MM.1S (cell line): ENCODE results near the gene ITGA5.

ENCODE experiments used
- DNase-seq: peaks from one replicate; pipeline ENCODE4 v3.0.0-alpha.2; 2015
- H2AFZ ChIP-seq: fragments of 300-600 bp; sonication (generic); 2 replicates; pipeline ENCODE4 v1.6.0; 2016; ENCODE audit warnings: antibody characterized with exemption, low read length
- H3F3A ChIP-seq: fragments of 300-600 bp; sonication (generic); 2 replicates; pipeline ENCODE4 v1.6.1; 2016; ENCODE audit warnings: mild to moderate bottlenecking, antibody characterized with exemption, low read length, moderate library complexity, mixed read lengths; ENCODE audit not compliant: insufficient read depth
- H3K27ac ChIP-seq: fragments of 300-600 bp; sonication (generic); 2 replicates; pipeline ENCODE4 v1.5.1; 2016; ENCODE audit warnings: mild to moderate bottlenecking, low read length
- H3K27me3 ChIP-seq: fragments of 300-600 bp; sonication (generic); replicated peaks from 2 replicates; pipeline ENCODE4 v1.6.0; 2016; ENCODE audit warnings: low read length; ENCODE audit not compliant: insufficient read depth
- H3K36me3 ChIP-seq: fragments of 300-600 bp; sonication (generic); replicated peaks from 2 replicates; pipeline ENCODE4 v1.6.1; 2016; ENCODE audit warnings: mild to moderate bottlenecking, low read length, mixed read lengths; ENCODE audit not compliant: insufficient read depth
- H3K4me1 ChIP-seq: fragments of 300-600 bp; sonication (generic); 2 replicates; pipeline ENCODE4 v1.6.1; 2016; ENCODE audit warnings: low read length, mixed read lengths
- H3K4me2 ChIP-seq: fragments of 300-600 bp; sonication (generic); 2 replicates; pipeline ENCODE4 v1.6.0; 2016; ENCODE audit warnings: low read depth, low read length
- H3K4me3 ChIP-seq: fragments of 300-600 bp; sonication (generic); 2 replicates; pipeline ENCODE4 v1.5.1; 2016; ENCODE audit warnings: low read length, mixed read lengths
- H3K79me2 ChIP-seq: fragments of 300-600 bp; sonication (generic); 2 replicates; pipeline ENCODE4 v1.6.1; 2016; ENCODE audit warnings: mixed run types, low read length, mixed read lengths
- H3K9ac ChIP-seq: fragments of 300-600 bp; sonication (generic); 2 replicates; pipeline ENCODE4 v1.6.1; 2016; ENCODE audit warnings: low read length, mixed read lengths
- H3K9me2 ChIP-seq: fragments of 300-600 bp; sonication (generic); replicated peaks from 2 replicates; pipeline ENCODE4 v1.6.1; 2016; ENCODE audit warnings: mild to moderate bottlenecking, low read length, mixed read lengths; ENCODE audit not compliant: insufficient read depth
- H3K9me3 ChIP-seq: fragments of 300-600 bp; sonication (generic); replicated peaks from 2 replicates; pipeline ENCODE4 v1.6.1; 2016; ENCODE audit warnings: mild to moderate bottlenecking, low read length, mixed read lengths; ENCODE audit not compliant: insufficient read depth
- H4K20me1 ChIP-seq: fragments of 300-600 bp; sonication (generic); 2 replicates; pipeline ENCODE4 v1.6.1; 2016; ENCODE audit warnings: mild to moderate bottlenecking, low read length, moderate library complexity, mixed read lengths; ENCODE audit not compliant: insufficient read depth
- EZH2 ChIP-seq: fragments of 300-600 bp; sonication (generic); optimal IDR thresholded peaks from 2 replicates; pipeline ENCODE3; 2017; ENCODE audit warnings: low read depth, mild to moderate bottlenecking, antibody characterized with exemption, low read length, mixed read lengths
- EZH2phosphoT487 ChIP-seq: fragments of 300-600 bp; sonication (generic); IDR thresholded peaks from 2 replicates; pipeline ENCODE4 v1.6.1; 2018; ENCODE audit warnings: antibody characterized with exemption, low read length
- TF ChIP-seq, protein P1 (sequence below): fragments of 300-600 bp; sonication (generic); IDR thresholded peaks from 2 replicates; pipeline ENCODE4 v1.5.1; 2016; ENCODE audit warnings: antibody characterized with exemption, low read length, mixed read lengths

The ITGA5 gene

DNA sequence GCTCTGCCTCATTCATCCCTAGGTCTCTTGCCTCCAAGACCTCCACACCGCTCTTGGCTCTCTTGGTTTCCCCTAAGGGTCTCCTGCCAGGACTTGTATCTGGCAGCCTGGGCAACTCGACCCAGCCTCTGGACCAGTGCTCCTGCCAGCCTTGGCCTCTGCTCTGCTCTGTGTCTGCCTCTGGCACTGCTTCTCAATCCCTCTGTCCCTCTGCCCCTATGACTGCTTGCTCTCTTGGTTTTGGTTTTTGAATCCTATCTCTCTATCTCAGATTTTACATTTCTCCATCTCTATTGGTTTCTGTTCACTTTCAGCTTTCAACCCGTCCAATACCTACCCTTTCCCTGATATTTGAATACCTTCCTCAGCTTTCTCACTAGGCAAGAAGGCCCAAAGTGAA, 6.3 kb downstream of the ITGA5 start:
- Histone ChIP-seq H2AFZ (peak overlapping the region; percentile 39; the same call in 1 of the 2 replicates), H3K9me3 (no peaks in the 10 kb centered on the region), H3K4me3 (no peak overlapping the region), H3K27ac (no peak overlapping the region), H3F3A (no peaks in the 10 kb centered on the region), H3K36me3 (no peaks in the 10 kb centered on the region), H4K20me1 (no peaks in the 10 kb centered on the region), H3K4me2 (peak overlapping the region; percentile 52), H3K9me2 (no peaks in the 10 kb centered on the region), H3K27me3 (peaks cover 3% of the 10 kb centered on the region), H3K4me1 (peaks cover 17% of the 10 kb centered on the region), H3K79me2 (no peaks in the 10 kb centered on the region), H3K9ac (no peak overlapping the region)
- TF ChIP-seq EZH2phosphoT487: no peak
- DNase-seq: no peak

DNA sequence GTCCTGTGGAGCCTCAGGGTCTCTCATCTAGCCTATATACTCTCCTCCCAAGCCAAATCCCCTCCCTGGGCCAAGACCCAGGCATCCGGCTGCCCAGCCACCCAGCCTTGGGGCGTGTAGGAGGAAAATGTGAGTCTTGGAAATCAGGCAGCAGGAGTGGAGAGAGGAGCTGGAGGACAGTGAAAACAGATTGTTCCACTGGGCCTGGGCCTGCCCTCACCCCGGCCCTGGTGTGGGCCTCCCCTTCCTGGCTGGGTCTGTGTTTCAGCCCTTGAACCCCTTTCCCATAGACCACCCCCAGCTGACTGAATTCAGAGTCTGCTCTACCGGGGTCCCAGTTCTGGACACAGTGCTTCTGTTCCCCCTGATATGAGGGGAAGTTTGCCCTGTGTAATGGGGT, 6.7 kb downstream of the ITGA5 start:
- no peaks in the 10 kb centered on the region for H3K36me3 ChIP-seq
- no peaks in the 10 kb centered on the region for H3K79me2 ChIP-seq
- no peaks in the 10 kb centered on the region for H3F3A ChIP-seq
- H3K9me3 ChIP-seq: no peaks in the 10 kb centered on the region
- H2AFZ ChIP-seq: no peak overlapping the region
- peaks cover 17% of the 10 kb centered on the region for H3K4me1 ChIP-seq
- no peak overlapping the region for H3K4me2 ChIP-seq
- H3K27ac ChIP-seq: no peak overlapping the region
- no peaks in the 10 kb centered on the region for H3K9me2 ChIP-seq
- no peak overlapping the region for H3K4me3 ChIP-seq
- TF ChIP-seq, protein P1, sequence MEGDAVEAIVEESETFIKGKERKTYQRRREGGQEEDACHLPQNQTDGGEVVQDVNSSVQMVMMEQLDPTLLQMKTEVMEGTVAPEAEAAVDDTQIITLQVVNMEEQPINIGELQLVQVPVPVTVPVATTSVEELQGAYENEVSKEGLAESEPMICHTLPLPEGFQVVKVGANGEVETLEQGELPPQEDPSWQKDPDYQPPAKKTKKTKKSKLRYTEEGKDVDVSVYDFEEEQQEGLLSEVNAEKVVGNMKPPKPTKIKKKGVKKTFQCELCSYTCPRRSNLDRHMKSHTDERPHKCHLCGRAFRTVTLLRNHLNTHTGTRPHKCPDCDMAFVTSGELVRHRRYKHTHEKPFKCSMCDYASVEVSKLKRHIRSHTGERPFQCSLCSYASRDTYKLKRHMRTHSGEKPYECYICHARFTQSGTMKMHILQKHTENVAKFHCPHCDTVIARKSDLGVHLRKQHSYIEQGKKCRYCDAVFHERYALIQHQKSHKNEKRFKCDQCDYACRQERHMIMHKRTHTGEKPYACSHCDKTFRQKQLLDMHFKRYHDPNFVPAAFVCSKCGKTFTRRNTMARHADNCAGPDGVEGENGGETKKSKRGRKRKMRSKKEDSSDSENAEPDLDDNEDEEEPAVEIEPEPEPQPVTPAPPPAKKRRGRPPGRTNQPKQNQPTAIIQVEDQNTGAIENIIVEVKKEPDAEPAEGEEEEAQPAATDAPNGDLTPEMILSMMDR: no peak
- TF ChIP-seq EZH2phosphoT487 (no peak), EZH2 (no peak)
- H3K9ac ChIP-seq: no peak overlapping the region
- H4K20me1 ChIP-seq: no peaks in the 10 kb centered on the region
- no peak for DNase-seq
- no peaks in the 10 kb centered on the region; the same call in 1 of the 2 replicates for H3K27me3 ChIP-seq

DNA sequence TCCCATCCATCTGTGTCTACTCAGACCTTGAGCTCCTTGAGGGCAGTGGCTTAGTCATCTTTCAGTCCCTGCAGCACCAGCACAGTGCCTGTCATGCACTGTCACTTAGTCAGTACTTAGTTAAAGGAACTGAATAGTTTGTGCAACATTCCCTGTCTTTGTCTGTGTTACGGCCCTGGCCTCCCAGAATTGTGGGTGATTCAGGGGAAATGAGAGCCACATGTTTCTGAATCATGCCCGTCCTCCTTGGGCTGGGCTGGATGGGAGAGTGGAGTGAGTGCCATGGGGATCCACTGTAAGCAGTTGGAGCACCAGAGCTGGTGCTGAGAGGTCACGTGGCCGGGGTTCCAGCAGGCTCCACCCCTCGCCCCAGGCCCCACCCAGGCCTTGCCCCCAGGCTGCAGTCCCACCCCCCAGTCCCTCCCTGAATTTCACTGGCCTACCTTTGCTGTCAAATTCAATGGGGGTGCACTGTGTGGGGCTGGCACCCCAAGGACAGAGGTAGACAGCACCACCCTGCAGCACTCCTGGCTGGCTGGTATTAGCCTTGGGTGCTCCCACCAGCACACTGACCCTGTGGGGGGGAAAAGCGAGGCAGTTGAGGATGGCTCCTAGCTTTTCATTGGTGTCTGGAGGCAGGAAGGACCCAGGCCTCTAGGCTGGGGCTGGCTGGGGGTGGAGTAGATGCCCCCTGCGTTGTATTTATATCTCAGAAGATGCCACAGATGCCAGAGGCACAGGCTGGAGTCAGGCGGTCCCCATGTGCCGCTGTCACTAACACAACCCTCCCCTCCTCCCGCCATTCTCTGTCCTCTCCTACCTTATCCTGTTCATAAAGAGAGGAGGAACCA, 7.5 kb downstream of the ITGA5 start:
- Histone ChIP-seq H3K9me3 (no peaks in the 10 kb centered on the region), H2AFZ (no peak overlapping the region), H4K20me1 (no peaks in the 10 kb centered on the region), H3K79me2 (no peaks in the 10 kb centered on the region), H3K36me3 (no peaks in the 10 kb centered on the region), H3K27ac (no peak overlapping the region), H3K4me2 (no peak overlapping the region), H3K27me3 (no peaks in the 10 kb centered on the region), H3K4me3 (no peak overlapping the region), H3K9me2 (no peaks in the 10 kb centered on the region), H3K9ac (no peak overlapping the region), H3F3A (no peaks in the 10 kb centered on the region), H3K4me1 (peaks cover 17% of the 10 kb centered on the region)
- DNase-seq: no peak
- TF ChIP-seq EZH2phosphoT487 (no peak), EZH2 (no peak)
- TF ChIP-seq, protein P1: no peak

DNA sequence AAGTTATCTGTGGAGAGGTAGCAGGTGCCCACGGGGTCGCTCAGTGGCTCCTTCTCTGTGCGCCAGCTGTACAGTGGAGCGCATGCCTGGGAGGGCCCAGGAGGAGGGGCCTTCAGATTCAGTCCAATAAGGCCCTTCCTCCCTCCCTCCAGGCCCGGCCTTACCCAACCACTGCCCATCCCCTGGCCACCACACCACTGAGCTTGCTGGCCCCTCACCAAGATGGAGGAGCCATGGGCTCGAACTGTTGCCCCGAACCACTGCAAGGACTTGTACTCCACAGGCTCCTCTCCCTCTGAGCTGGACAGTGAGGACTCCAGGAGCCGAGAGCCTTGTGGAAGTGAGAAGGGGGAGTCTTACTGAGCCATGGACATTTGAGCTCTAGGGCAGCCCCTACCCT, 9.8 kb downstream of the ITGA5 start:
- H3K9me3 ChIP-seq: no peaks in the 10 kb centered on the region
- no peaks in the 10 kb centered on the region for H3K9me2 ChIP-seq
- H3K27me3 ChIP-seq: no peaks in the 10 kb centered on the region
- no peaks in the 10 kb centered on the region for H3K79me2 ChIP-seq
- H3K27ac ChIP-seq: no peak overlapping the region
- no peak overlapping the region for H2AFZ ChIP-seq
- no peak overlapping the region for H3K9ac ChIP-seq
- no peaks in the 10 kb centered on the region for H3K36me3 ChIP-seq
- no peak for DNase-seq
- H3K4me3 ChIP-seq: no peak overlapping the region
- TF ChIP-seq, protein P1: no peak
- no peak for TF ChIP-seq EZH2phosphoT487
- no peak for TF ChIP-seq EZH2
- peaks cover 17% of the 10 kb centered on the region for H3K4me1 ChIP-seq
- H3F3A ChIP-seq: no peaks in the 10 kb centered on the region
- no peaks in the 10 kb centered on the region for H4K20me1 ChIP-seq
- no peak overlapping the region for H3K4me2 ChIP-seq
